K562 (cell line): Measurements from ENCODE around the gene ZFAND3. TPM values are rescaled to one million over a fixed set of nuclear protein-coding genes. Genes with fewer than 3 reads are reported as not detected.

Experiments
- ATF3 ChIP-seq, 2 experiments: fragments of 450-650 bp in 1 of 2; sonication (generic) in 1 of 2; formaldehyde crosslinking in 1 of 2; IDR thresholded peaks in 1 of 2; conservative IDR thresholded peaks in 1 of 2; 2 replicates each; pipeline versions ENCODE4 v1.6.1 to v1.8.1; 2016 to 2023; ENCODE audit warnings: mild to moderate bottlenecking in 2 of 2, moderate library complexity in 2 of 2, inconsistent platforms in 1 of 2, missing genetic modification reagents in 1 of 2
- ATF4 ChIP-seq: fragments of 450-650 bp; formaldehyde crosslinking; IDR thresholded peaks from 2 replicates; pipeline ENCODE4 v1.4.0; 2022; ENCODE audit warnings: mild to moderate bottlenecking, moderate library complexity
- CEBPB ChIP-seq: fragments of 450-650 bp; IDR thresholded peaks from 2 replicates; pipeline ENCODE4 v1.6.1; 2016; ENCODE audit warnings: missing genetic modification characterization, missing compliant biosample characterization
- COPS2 ChIP-seq: fragments of 450-650 bp; conservative IDR thresholded peaks from 2 replicates; pipeline ENCODE4 v1.6.1; 2016; ENCODE audit warnings: mild to moderate bottlenecking, moderate library complexity
- LCOR ChIP-seq: sonication (generic); formaldehyde crosslinking; IDR thresholded peaks from 2 replicates; pipeline ENCODE4 v1.8.0; 2022; ENCODE audit warnings: mild to moderate bottlenecking, missing genetic modification reagents
- TEAD4 ChIP-seq, 2 experiments: sonication (generic) in 1 of 2; formaldehyde crosslinking in 1 of 2; IDR thresholded peaks; 2 replicates each; pipeline versions ENCODE4 v1.6.1 to v1.8.0; 2012 to 2022; ENCODE audit warnings: borderline replicate concordance in 1 of 2, inconsistent platforms in 1 of 2, low read length in 1 of 2, mild to moderate bottlenecking in 1 of 2, missing genetic modification reagents in 1 of 2
- THRB ChIP-seq: fragments of 450-650 bp; formaldehyde crosslinking; conservative IDR thresholded peaks from 2 replicates; pipeline ENCODE4 v1.4.0; 2022; ENCODE audit warnings: mild to moderate bottlenecking, missing genetic modification characterization
- U2AF2 ChIP-seq: fragments of 200-400 bp; formaldehyde crosslinking; optimal IDR thresholded peaks from 2 replicates; pipeline ENCODE3; 2017; ENCODE audit warnings: low read depth, mild to moderate bottlenecking, low read length
- ZNF224 ChIP-seq: sonication (generic); formaldehyde crosslinking; IDR thresholded peaks from 2 replicates; pipeline ENCODE4 v1.8.0; 2022; ENCODE audit warnings: mild to moderate bottlenecking, missing genetic modification reagents
- ZNF407 ChIP-seq: fragments of 450-650 bp; IDR thresholded peaks from 2 replicates; pipeline ENCODE4 v1.6.1; 2016; ENCODE audit warnings: low read depth
- polyA plus RNA-seq, 8 experiments: library from polyadenylated mRNA; depleted of rRNA in 4 of 8; stranded (reverse) in 5 of 8; unstranded in 3 of 8; fragments of >200 nt; fragmentation: Nextera tagmentation in 2 of 8; fragmentation: Illumina TruSeq in 1 of 8; extraction: Ambion mirVana in 2 of 8; extraction: Trizol in 1 of 8; gene quantifications; 2 replicates each; pipeline versions ENCODE4 v1.2.1 to v1.2.3, GENCODE V29; 2011 to 2014; ENCODE audit warnings: inconsistent platforms in 1 of 8, missing spikeins in 1 of 8
- total RNA-seq, 7 experiments: library from RNA; depleted of rRNA in 6 of 7; stranded (reverse); fragments of >200 nt in 6 of 7; fragmentation: Illumina TruSeq in 2 of 7; extraction: Trizol in 2 of 7; gene quantifications; 2 replicates each; pipeline versions ENCODE4 v1.2.1 to v1.2.3, GENCODE V29; 2011 to 2021; ENCODE audit warnings: low replicate concordance in 1 of 7
- TF ChIP-seq, protein P1 (sequence below): fragments of 450-650 bp; formaldehyde crosslinking; IDR thresholded peaks from 2 replicates; pipeline ENCODE4 v1.4.0; 2022; ENCODE audit warnings: missing genetic modification characterization

Gene ZFAND3
- total and polyA plus RNA-seq, 9 of the 15 experiments (the other 6 are each of a cell fraction or from before 2014, with no cell fraction given): 0.81 to 26.6 (median 11.8) TPM

GRCh38 chr6:37819802-37820717 lies 533 bp downstream of the ZFAND3 start (continued):
- TF ChIP-seq ZNF407 (no peak), ATF4 (peak; percentile 80), THRB (CRISPR knock-in tag) (no peak), LCOR (CRISPR knock-in tag) (0 out of 2 replicates have a peak, but pooled peaks have one; percentile 16), TEAD4 (IDR thresholded peaks at IDR 0.05; ENCODE audit: low read length) (peak; percentile 34; the same call in 1 of the 2 replicates), TEAD4 (CRISPR knock-in tag; IDR thresholded peaks at IDR 0.05; ENCODE audit: borderline replicate concordance) (no peak), ATF3 (IDR thresholded peaks at IDR 0.05) (peak; percentile 99), ATF3 (CRISPR knock-in tag; conservative IDR thresholded peaks at IDR 0.05) (peak; percentile 53; the same call in 1 of the 2 replicates), CEBPB (tag) (peak; percentile 91), ZNF224 (CRISPR knock-in tag) (no peak), COPS2 (no peak), U2AF2 (no peak)
- TF ChIP-seq, protein P1, sequence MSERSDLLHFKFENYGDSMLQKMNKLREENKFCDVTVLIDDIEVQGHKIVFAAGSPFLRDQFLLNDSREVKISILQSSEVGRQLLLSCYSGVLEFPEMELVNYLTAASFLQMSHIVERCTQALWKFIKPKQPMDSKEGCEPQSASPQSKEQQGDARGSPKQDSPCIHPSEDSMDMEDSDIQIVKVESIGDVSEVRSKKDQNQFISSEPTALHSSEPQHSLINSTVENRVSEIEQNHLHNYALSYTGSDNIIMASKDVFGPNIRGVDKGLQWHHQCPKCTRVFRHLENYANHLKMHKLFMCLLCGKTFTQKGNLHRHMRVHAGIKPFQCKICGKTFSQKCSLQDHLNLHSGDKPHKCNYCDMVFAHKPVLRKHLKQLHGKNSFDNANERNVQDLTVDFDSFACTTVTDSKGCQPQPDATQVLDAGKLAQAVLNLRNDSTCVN: 0 out of 2 replicates have a peak, but pooled peaks have one; percentile 17
